Naive thymus-derived CD8-positive, alpha-beta T cell (primary cell): ENCODE measurements around the gene BLNK. TPM values are rescaled to one million over a fixed set of nuclear protein-coding genes. Genes with fewer than 3 reads are reported as not detected.
"Not testable (repeated sequence)": the region's sequence is repeated elsewhere in the genome, so short reads cannot be mapped to it uniquely, and the experiment has no call there.

ENCODE experiments used
- ATAC-seq, 2 donors: fragments of 150-1000 bp; cut with Tn5 transposase in 1 of 2; sonication (Bioruptor Pico), chemical (Tn5 transposase) in 1 of 2; 1 replicate in 1 of 2; 2 replicates in 1 of 2; pipeline ENCODE4 v1.10.0; 2021; ENCODE audit warnings: mild to moderate bottlenecking in 2 of 2, moderate library complexity in 2 of 2
- POLR2A ChIA-PET: fragments of 350-600 bp; sonication (Branson Sonifier 250); formaldehyde crosslinking; loops from one replicate; lab custom pipeline; 2021; ENCODE audit warnings: antibody characterized with exemption; lab: Charles Lee
- DNase-seq, 10 donors: peaks; one replicate each; pipeline versions ENCODE4 v3.0.0 to v3.0.0-alpha.2; 2020 to 2022
- H3K27ac Mint-ChIP-seq, 10 donors: one replicate each; pipeline ENCODE4 v1.8.0; 2020 to 2022; ENCODE audit warnings: mild to moderate bottlenecking in 10 of 10, mixed read lengths in 10 of 10, moderate library complexity in 4 of 10, inconsistent platforms in 1 of 10
- H3K27me3 Mint-ChIP-seq, 5 donors: one replicate each; pipeline ENCODE4 v1.8.0; 2021 to 2022; ENCODE audit warnings: mixed read lengths in 5 of 5
- H3K36me3 Mint-ChIP-seq, 3 donors: one replicate each; pipeline ENCODE4 v1.8.0; 2020 to 2022; ENCODE audit warnings: mixed read lengths in 3 of 3, mild to moderate bottlenecking in 2 of 3, inconsistent platforms in 1 of 3
- H3K4me1 Mint-ChIP-seq, 4 donors: one replicate each; pipeline ENCODE4 v1.8.0; 2021 to 2022; ENCODE audit warnings: mixed read lengths in 4 of 4
- H3K4me3 Mint-ChIP-seq, 10 donors: one replicate each; pipeline ENCODE4 v1.8.0; 2020 to 2022; ENCODE audit warnings: mild to moderate bottlenecking in 10 of 10, mixed read lengths in 10 of 10, moderate library complexity in 6 of 10, inconsistent platforms in 1 of 10
- H3K9me3 Mint-ChIP-seq, 9 donors: one replicate each; pipeline ENCODE4 v1.8.0; 2020 to 2022; ENCODE audit warnings: mixed read lengths in 9 of 9, mild to moderate bottlenecking in 3 of 9, inconsistent platforms in 1 of 9, moderate library complexity in 1 of 9
- polyA plus RNA-seq, 3 donors: library from polyadenylated mRNA; unstranded; fragments of 300-500 nt; fragmentation: Illumina TruSeq; gene quantifications; one replicate each; pipeline ENCODE4 v1.2.3, GENCODE V29; 2021
- total RNA-seq, 8 experiments: library from RNA in 2 of 8; stranded (reverse) in 2 of 8; gene quantifications; one replicate each; pipeline ENCODE4 v1.2.3 and lab custom pipeline; 2021 to 2026

The BLNK gene
- total and polyA plus RNA-seq, 5 experiments from 2014 or later: 0.15 to 5.6 (median 5.2) TPM; not detected in 2

- DNase-seq (no peak), ATAC-seq (no peak)
- POLR2A ChIA-PET: no interaction called here
- Mint-ChIP-seq H3K27me3 (peaks cover 2 to 12% (median 6%) of the 10 kb centered on the region in 5 donors), H3K4me1 (no peaks in the 10 kb centered on the region), H3K36me3 (no peaks in the 10 kb centered on the region), H3K9me3 (no peaks in the 10 kb centered on the region), H3K4me3 (no peak overlapping the region), H3K27ac (no peak overlapping the region)
Measured at GRCh38 chr10:96208946-96209345, 62.4 kb downstream of the BLNK start.

GRCh38 chr10:96208271-96208670 lies 63.1 kb downstream of the BLNK start:
- Mint-ChIP-seq H3K4me1 (no peaks in the 10 kb centered on the region), H3K27me3 (peaks cover 0 to 5% (median 4%) of the 10 kb centered on the region in 5 donors), H3K36me3 (no peaks in the 10 kb centered on the region), H3K4me3 (no peak overlapping the region), H3K27ac (no peak overlapping the region), H3K9me3 (no peaks in the 10 kb centered on the region)
- DNase-seq: no peak
- POLR2A ChIA-PET: no interaction called here
- no peak for ATAC-seq

GRCh38 chr10:96205580-96205979 lies 65.8 kb downstream of the BLNK start:
- no peaks in the 10 kb centered on the region for H3K36me3 Mint-ChIP-seq
- POLR2A ChIA-PET: no interaction called here
- ATAC-seq (no peak), DNase-seq (no peak)
- H3K4me1 Mint-ChIP-seq: peaks cover 0 to 2% (median 0%) of the 10 kb centered on the region in 4 donors
- H3K27me3 Mint-ChIP-seq: peaks cover 0 to 5% (median 1%) of the 10 kb centered on the region in 5 donors
- H3K27ac Mint-ChIP-seq: no peak overlapping the region
- H3K4me3 Mint-ChIP-seq: no peak overlapping the region
- H3K9me3 Mint-ChIP-seq: no peaks in the 10 kb centered on the region

GRCh38 chr10:96201525-96201924 lies 69.8 kb downstream of the BLNK start:
- Mint-ChIP-seq H3K9me3 (no peaks in the 10 kb centered on the region), H3K36me3 (peaks cover 0 to 4% (median 0%) of the 10 kb centered on the region in 3 donors), H3K27ac (no peak overlapping the region), H3K27me3 (peaks cover 0 to 6% (median 2%) of the 10 kb centered on the region in 5 donors), H3K4me3 (no peak overlapping the region), H3K4me1 (peaks cover 0 to 2% (median 0%) of the 10 kb centered on the region in 4 donors)
- ATAC-seq: no peak
- POLR2A ChIA-PET: no interaction called here
- DNase-seq: no peak

- Mint-ChIP-seq H3K27me3 (peaks cover 9 to 19% (median 12%) of the 10 kb centered on the region in 5 donors), H3K36me3 (peaks cover 2 to 15% (median 14%) of the 10 kb centered on the region in 3 donors), H3K9me3 (peaks cover 2 to 21% (median 9%) of the 10 kb centered on the region in 9 donors)
- ATAC-seq, DNase-seq, H3K27ac Mint-ChIP-seq, H3K4me1 Mint-ChIP-seq, H3K4me3 Mint-ChIP-seq, POLR2A ChIA-PET: not testable (repeated sequence)
Measured at GRCh38 chr10:96189505-96189904, 81.9 kb downstream of the BLNK start.

GRCh38 chr10:96188916-96189315 lies 82.5 kb downstream of the BLNK start:
- H3K4me3 Mint-ChIP-seq: no peak overlapping the region
- H3K27ac Mint-ChIP-seq: peak overlapping the region in 1 of 10 donors; percentile 50
- H3K4me1 Mint-ChIP-seq: peaks cover 0 to 2% (median 0%) of the 10 kb centered on the region in 4 donors
- DNase-seq (no peak), ATAC-seq (no peak)
- H3K9me3 Mint-ChIP-seq: peaks cover 6 to 25% (median 15%) of the 10 kb centered on the region in 9 donors
- POLR2A ChIA-PET: no interaction called here
- H3K27me3 Mint-ChIP-seq: peaks cover 9 to 25% (median 15%) of the 10 kb centered on the region in 5 donors
- H3K36me3 Mint-ChIP-seq: peaks cover 2 to 18% (median 16%) of the 10 kb centered on the region in 3 donors

GRCh38 chr10:96188421-96188820 lies 82.9 kb downstream of the BLNK start:
- ATAC-seq: no peak
- H3K9me3 Mint-ChIP-seq: peaks cover 6 to 29% (median 20%) of the 10 kb centered on the region in 9 donors

GRCh38 chr10:96176985-96177384 lies 94.4 kb downstream of the BLNK start:
- H3K9me3 Mint-ChIP-seq: peaks cover 15 to 83% (median 48%) of the 10 kb centered on the region in 9 donors
- ATAC-seq (no peak), DNase-seq (no peak)
- peaks cover 1 to 28% (median 14%) of the 10 kb centered on the region in 5 donors for H3K27me3 Mint-ChIP-seq
- H3K4me3 Mint-ChIP-seq: no peak overlapping the region
- no peaks in the 10 kb centered on the region for H3K4me1 Mint-ChIP-seq
- H3K36me3 Mint-ChIP-seq: peaks cover 0 to 30% (median 5%) of the 10 kb centered on the region in 3 donors
- POLR2A ChIA-PET: no interaction called here
- no peak overlapping the region for H3K27ac Mint-ChIP-seq

More at GRCh38 chr10:96188421-96188820, 82.9 kb downstream of the BLNK start:
- POLR2A ChIA-PET: no interaction called here
- H3K4me1 Mint-ChIP-seq: peaks cover 0 to 2% (median 0%) of the 10 kb centered on the region in 4 donors
- no peak for DNase-seq
- H3K27ac Mint-ChIP-seq: no peak overlapping the region
- peaks cover 11 to 27% (median 20%) of the 10 kb centered on the region in 5 donors for H3K27me3 Mint-ChIP-seq
- H3K36me3 Mint-ChIP-seq: peaks cover 2 to 22% (median 18%) of the 10 kb centered on the region in 3 donors
- no peak overlapping the region for H3K4me3 Mint-ChIP-seq

- Mint-ChIP-seq H3K27me3 (peaks cover 1 to 14% (median 9%) of the 10 kb centered on the region in 5 donors), H3K4me3 (no peak overlapping the region), H3K9me3 (peaks cover 18 to 99% (median 52%) of the 10 kb centered on the region in 9 donors), H3K36me3 (peaks cover 0 to 50% (median 14%) of the 10 kb centered on the region in 3 donors), H3K4me1 (no peaks in the 10 kb centered on the region), H3K27ac (no peak overlapping the region)
- ATAC-seq (no peak), DNase-seq (no peak)
- POLR2A ChIA-PET: no interaction called here
Measured at GRCh38 chr10:96172666-96173065, 98.7 kb downstream of the BLNK start.

- peaks cover 0 to 6% (median 4%) of the 10 kb centered on the region in 5 donors for H3K27me3 Mint-ChIP-seq
- POLR2A ChIA-PET: no interaction called here
- DNase-seq: no peak
- peaks cover 1 to 56% (median 18%) of the 10 kb centered on the region in 3 donors for H3K36me3 Mint-ChIP-seq
- no peaks in the 10 kb centered on the region for H3K4me1 Mint-ChIP-seq
- no peak overlapping the region for H3K27ac Mint-ChIP-seq
- H3K9me3 Mint-ChIP-seq: peaks cover 21 to 100% (median 48%) of the 10 kb centered on the region in 9 donors
- ATAC-seq: no peak
- no peak overlapping the region for H3K4me3 Mint-ChIP-seq
Measured at GRCh38 chr10:96170230-96170629, 101.1 kb downstream of the BLNK start.

- POLR2A ChIA-PET: no interaction called here
- Mint-ChIP-seq H3K27ac (no peak overlapping the region), H3K36me3 (peaks cover 2 to 45% (median 20%) of the 10 kb centered on the region in 3 donors), H3K4me1 (no peaks in the 10 kb centered on the region), H3K27me3 (peaks cover 0 to 1% (median 0%) of the 10 kb centered on the region in 5 donors), H3K9me3 (peaks cover 10 to 97% (median 44%) of the 10 kb centered on the region in 9 donors), H3K4me3 (no peak overlapping the region)
- ATAC-seq: no peak
- DNase-seq: no peak
Measured at GRCh38 chr10:96168546-96168945, 102.8 kb downstream of the BLNK start.

- Mint-ChIP-seq H3K4me1 (no peaks in the 10 kb centered on the region), H3K36me3 (peaks cover 7 to 42% (median 36%) of the 10 kb centered on the region in 3 donors), H3K9me3 (peaks cover 10 to 76% (median 28%) of the 10 kb centered on the region in 9 donors), H3K27me3 (no peaks in the 10 kb centered on the region), H3K27ac (no peak overlapping the region), H3K4me3 (no peak overlapping the region)
- ATAC-seq (no peak), DNase-seq (no peak)
- POLR2A ChIA-PET: no interaction called here
Measured at GRCh38 chr10:96165726-96166125, 105.6 kb downstream of the BLNK start.

GRCh38 chr10:96153070-96153469 lies 118.3 kb downstream of the BLNK start:
- Mint-ChIP-seq H3K4me3 (no peak overlapping the region), H3K36me3 (peaks cover 54 to 93% (median 76%) of the 10 kb centered on the region in 3 donors), H3K27ac (peak overlapping the region in 1 of 10 donors; percentile 32), H3K4me1 (peaks cover 0 to 4% (median 0%) of the 10 kb centered on the region in 4 donors), H3K27me3 (no peaks in the 10 kb centered on the region), H3K9me3 (peaks cover 0 to 15% (median 7%) of the 10 kb centered on the region in 9 donors)
- POLR2A ChIA-PET: no interaction called here
- ATAC-seq: no peak
- no peak for DNase-seq
